Heart left ventricle (tissue), 16 donors: ENCODE data around the gene GATA6. TPM values are rescaled to one million over a fixed set of nuclear protein-coding genes. Genes with fewer than 3 reads are reported as not detected.

Experiments
- ATAC-seq, 4 donors: fragments of 200-7000 bp; cut with Tn5 transposase; one replicate each; pipeline ENCODE4 v1.9.1; 2020 to 2022; ENCODE audit warnings: moderate library complexity in 4 of 4, mild to moderate bottlenecking in 3 of 4, moderate number of reproducible peaks in 1 of 4
- DNase-seq, 5 donors: peaks; one replicate each; pipeline ENCODE4 v3.0.0-alpha.2; 2020
- H3K27ac ChIP-seq, 12 donors: fragments of 200-600 bp; sonication (generic) in 4 of 12; one replicate each; pipeline versions ENCODE4 v1.5.0 to v1.8.0; 2016 to 2022; ENCODE audit warnings: mild to moderate bottlenecking in 2 of 12
- H3K27me3 ChIP-seq, 9 donors: fragments of 200-600 bp; sonication (generic) in 2 of 9; one replicate each; pipeline versions ENCODE4 v1.5.1 to v1.8.0; 2016 to 2022; ENCODE audit warnings: mild to moderate bottlenecking in 3 of 9
- H3K36me3 ChIP-seq, 9 donors: fragments of 200-600 bp; sonication (generic) in 2 of 9; one replicate each; pipeline versions ENCODE4 v1.5.0 to v1.8.0; 2018 to 2022; ENCODE audit warnings: mild to moderate bottlenecking in 2 of 9
- H3K4me1 ChIP-seq, 12 donors: fragments of 200-600 bp; sonication (generic) in 4 of 12; one replicate each; pipeline versions ENCODE4 v1.5.0 to v1.8.0; 2016 to 2022; ENCODE audit warnings: mild to moderate bottlenecking in 3 of 12
- H3K4me3 ChIP-seq, 12 donors: fragments of 200-600 bp; sonication (generic) in 4 of 12; one replicate each; pipeline versions ENCODE4 v1.5.0 to v1.8.0; 2017 to 2022; ENCODE audit warnings: mild to moderate bottlenecking in 9 of 12, moderate library complexity in 4 of 12
- H3K9me3 ChIP-seq, 12 donors: fragments of 200-600 bp; sonication (generic) in 4 of 12; one replicate each; pipeline versions ENCODE4 v1.5.0 to v1.8.0; 2016 to 2022; ENCODE audit warnings: mild to moderate bottlenecking in 1 of 12
- POLR2A ChIP-seq, 2 donors: fragments of 450-650 bp; IDR thresholded peaks; one replicate each; pipeline ENCODE4 v1.6.1; 2017; ENCODE audit warnings: antibody characterized with exemption in 2 of 2, mild to moderate bottlenecking in 2 of 2, moderate library complexity in 2 of 2
- WGBS, 4 donors: extraction: QIAGEN DNeasy Blood & Tissue Kit in 2 of 4; methylation state at CpG; one replicate each; pipeline versions ENCODE4 v1.1.5 to v1.1.7; 2013 to 2018; 5-methylcytosine and 5-hydroxymethylcytosine counted together
- intact Hi-C, 10 donors: fragments of 100-400 bp; cut with DNase I; formaldehyde crosslinking; loops; one replicate each; pipeline versions ENCODE4 v1.11.1 to v1.14.2; 2022
- polyA plus RNA-seq, 2 donors: library from polyadenylated mRNA; stranded (reverse); fragments of 200-250 nt; gene quantifications; one replicate each; pipeline ENCODE4 v1.2.3, GENCODE V29; 2013
- total RNA-seq, 9 donors: library from RNA; depleted of rRNA in 2 of 9; stranded (reverse); fragments of >200 nt in 2 of 9; fragmentation: NEBNext Ultra II Directional in 3 of 9; extraction: Animal tissue kit (Norgen Biotek cat#: 25700) in 3 of 9; gene quantifications; one replicate each; pipeline versions ENCODE4 v1.1.0 to v1.2.4, GENCODE V29; 2016 to 2023
- TF ChIP-seq, protein P1 (sequence below), 12 donors: fragments of 200-600 bp; sonication (generic) in 4 of 12; IDR thresholded peaks; one replicate each; pipeline versions ENCODE4 v1.5.0 to v1.8.0; 2018 to 2022; ENCODE audit warnings: antibody characterized with exemption in 12 of 12, mild to moderate bottlenecking in 5 of 12
- donor health status: ischemic (EF 13 %, LVEDD 7.1; RV severe dilation, severe dysfunction).
- donor health status: healthy with polysubstance abuse.
- donor health status: DM: no; HTN: yes; CAD: no.
- donor health status: DM: no; HTN: no; CAD: no.
- donor health status: ischemic (EF 25% LVEDD 6.9; RV normal size, moderate dysfunction).
- donor health status: ischemic (EF 25% LVEDD 5.7; RV mildly dilated, moderate dysfunction).
- donor health status: healthy.
- donor health status: DM: yes; HTN: yes; CAD: no.
- donor health status: ischemic (EF 35%, LVEDD 5.7; RV mildly dilated, moderate dysfunction).
- donor health status: nonischemic (EF 11% LVEDD 7.7; RV severe dilation, severe dysfunction).
- donor health status: DM: yes; HTN: yes; CAD: no.
- donor health status: PGD.
- donor health status: ischemic (EF 29% LVEDD 5.4; RV normal size, mild dysfunction).
- donor health status: nonischemic (EF 23%, LVEDD 6.1; RV moderate dilation, normal function).

The GATA6 gene
- total and polyA plus RNA-seq, 11 donors = 42.1 to 97.7 (median 74.9) TPM

DNA sequence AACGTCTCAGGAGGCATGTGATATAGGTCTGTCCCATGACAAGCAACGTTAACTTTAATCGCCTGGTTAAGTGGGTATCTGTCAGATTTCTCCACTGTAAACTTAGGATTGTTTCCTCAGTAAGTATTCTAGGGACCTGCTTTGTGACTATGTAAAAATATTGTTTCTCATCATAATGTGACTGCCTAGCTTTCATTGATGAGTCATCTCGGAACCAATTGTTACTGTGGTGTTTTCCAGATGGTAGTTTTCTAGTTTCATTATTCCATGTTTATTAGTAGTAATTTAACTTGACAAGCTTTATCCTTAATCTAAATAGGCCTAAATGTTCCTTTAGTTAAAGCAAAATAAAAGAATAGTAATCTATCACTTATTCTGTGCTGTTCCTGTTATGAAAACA, 28.2 kb upstream of the GATA6 start:
- DNase-seq (no peak), ATAC-seq (no peak)
- WGBS, 4 donors = 77 to 87% (median 80%) methylated on average over 4 of the region's 4 CpGs
- H3K27me3 ChIP-seq = no peaks in the 10 kb centered on the region
- H3K9me3 ChIP-seq = no peaks in the 10 kb centered on the region
- no peak for TF ChIP-seq POLR2A (IDR thresholded peaks at IDR 0.05)
- TF ChIP-seq, protein P1, sequence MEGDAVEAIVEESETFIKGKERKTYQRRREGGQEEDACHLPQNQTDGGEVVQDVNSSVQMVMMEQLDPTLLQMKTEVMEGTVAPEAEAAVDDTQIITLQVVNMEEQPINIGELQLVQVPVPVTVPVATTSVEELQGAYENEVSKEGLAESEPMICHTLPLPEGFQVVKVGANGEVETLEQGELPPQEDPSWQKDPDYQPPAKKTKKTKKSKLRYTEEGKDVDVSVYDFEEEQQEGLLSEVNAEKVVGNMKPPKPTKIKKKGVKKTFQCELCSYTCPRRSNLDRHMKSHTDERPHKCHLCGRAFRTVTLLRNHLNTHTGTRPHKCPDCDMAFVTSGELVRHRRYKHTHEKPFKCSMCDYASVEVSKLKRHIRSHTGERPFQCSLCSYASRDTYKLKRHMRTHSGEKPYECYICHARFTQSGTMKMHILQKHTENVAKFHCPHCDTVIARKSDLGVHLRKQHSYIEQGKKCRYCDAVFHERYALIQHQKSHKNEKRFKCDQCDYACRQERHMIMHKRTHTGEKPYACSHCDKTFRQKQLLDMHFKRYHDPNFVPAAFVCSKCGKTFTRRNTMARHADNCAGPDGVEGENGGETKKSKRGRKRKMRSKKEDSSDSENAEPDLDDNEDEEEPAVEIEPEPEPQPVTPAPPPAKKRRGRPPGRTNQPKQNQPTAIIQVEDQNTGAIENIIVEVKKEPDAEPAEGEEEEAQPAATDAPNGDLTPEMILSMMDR (IDR thresholded peaks at IDR 0.05) = no peak
- no peak overlapping the region for H3K4me3 ChIP-seq
- intact Hi-C loops = loop anchor here in 1 of 10 donors (10.0 kb wide), 1 partner anchor 86 kb away; no protein-coding TSS in a partner anchor
- no peaks in the 10 kb centered on the region for H3K4me1 ChIP-seq
- H3K27ac ChIP-seq = no peak overlapping the region
- no peaks in the 10 kb centered on the region for H3K36me3 ChIP-seq

GRCh38 chr18:22143347-22144340, 25.7 kb upstream of the GATA6 start:
- H3K9me3 ChIP-seq = no peaks in the 10 kb centered on the region
- ATAC-seq (no peak), DNase-seq (no peak)
- intact Hi-C loops = loop anchor here in 1 of 10 donors (10.0 kb wide), 1 partner anchor 89 kb away; no protein-coding TSS in a partner anchor
- TF ChIP-seq POLR2A (IDR thresholded peaks at IDR 0.05) = no peak
- TF ChIP-seq, protein P1 (IDR thresholded peaks at IDR 0.05) = no peak
- H3K27ac ChIP-seq = no peak overlapping the region
- H3K27me3 ChIP-seq = no peaks in the 10 kb centered on the region
- no peaks in the 10 kb centered on the region for H3K36me3 ChIP-seq
- no peaks in the 10 kb centered on the region for H3K4me1 ChIP-seq
- 90 to 91% (median 90%) methylated on average over 7 of the region's 7 CpGs for WGBS, 4 donors
- no peak overlapping the region for H3K4me3 ChIP-seq

GRCh38 chr18:22145160-22145559, 24.2 kb upstream of the GATA6 start:
- no peaks in the 10 kb centered on the region for H3K4me1 ChIP-seq
- H3K27me3 ChIP-seq = no peaks in the 10 kb centered on the region
- no peaks in the 10 kb centered on the region for H3K36me3 ChIP-seq
- H3K4me3 ChIP-seq = no peak overlapping the region
- intact Hi-C loops = loop anchor here in 1 of 10 donors (10.0 kb wide), 1 partner anchor 90 kb away; no protein-coding TSS in a partner anchor
- no peaks in the 10 kb centered on the region for H3K9me3 ChIP-seq
- WGBS, 4 donors = 81 to 89% (median 83%) methylated on average over 3 of the region's 3 CpGs
- no peak overlapping the region for H3K27ac ChIP-seq
- no peak for DNase-seq
- TF ChIP-seq, protein P1 (IDR thresholded peaks at IDR 0.05) = no peak
- no peak for TF ChIP-seq POLR2A (IDR thresholded peaks at IDR 0.05)
- ATAC-seq = no peak

- Histone ChIP-seq H3K4me3 (no peak overlapping the region), H3K4me1 (no peaks in the 10 kb centered on the region), H3K36me3 (no peaks in the 10 kb centered on the region), H3K27me3 (peaks cover 0 to 6% (median 0%) of the 10 kb centered on the region in 9 donors), H3K27ac (no peak overlapping the region), H3K9me3 (no peaks in the 10 kb centered on the region)
- TF ChIP-seq POLR2A (IDR thresholded peaks at IDR 0.05) = no peak
- TF ChIP-seq, protein P1 (IDR thresholded peaks at IDR 0.05) = no peak
- DNase-seq (no peak), ATAC-seq (no peak)
- WGBS, 4 donors = 81 to 85% (median 83%) methylated on average over 8 of the region's 8 CpGs
- intact Hi-C loops = loop anchor here in 2 of 10 donors (5.0 to 10.0 kb wide), 2 partner anchors 32 to 95 kb away; no protein-coding TSS in a partner anchor
These were observed 19.7 kb upstream of the GATA6 start for GRCh38 chr18:22149710-22150109.
